ENCODE data around the gene CHN2.

CHN2 gene

GRCh38 chr7:29502133-29502532 lies 307.6 kb downstream of the CHN2 start:
- H3K56ac ChIP-seq (ENCODE audit: low read length) = no peak overlapping the region
- H3K27me3 ChIP-seq (ENCODE audit: insufficient read depth, low read length, poor library complexity) = no peaks in the 10 kb centered on the region
- no peak overlapping the region for H4K5ac ChIP-seq (ENCODE audit: low read length)
- no peak overlapping the region for H3K4me2 ChIP-seq (ENCODE audit: low read length)
- no peak overlapping the region for H3K23ac ChIP-seq (ENCODE audit: low read length)
- H4K8ac ChIP-seq (ENCODE audit: low read depth, low read length) = no peak overlapping the region
- H3K18ac ChIP-seq (ENCODE audit: low read length) = no peak overlapping the region
- H3K9ac ChIP-seq (ENCODE audit: low read length) = no peak overlapping the region
- no peaks in the 10 kb centered on the region for H3K36me3 ChIP-seq (ENCODE audit: control insufficient read depth, insufficient read depth, low read length)
- H3K79me2 ChIP-seq (ENCODE audit: control insufficient read depth, insufficient read depth, low read length) = no peaks in the 10 kb centered on the region
- H2BK15ac ChIP-seq (replicated peaks; ENCODE audit: low read depth) = no peak overlapping the region
- no peaks in the 10 kb centered on the region for H3K4me1 ChIP-seq (ENCODE audit: control insufficient read depth, low read depth, low read length)
- H3K4ac ChIP-seq (ENCODE audit: low read depth, low read length) = no peak overlapping the region
- no peak overlapping the region for H2BK5ac ChIP-seq (ENCODE audit: low read length)
- no peak overlapping the region for H2BK120ac ChIP-seq (ENCODE audit: low read depth, low read length)
- no peak for DNase-seq
- WGBS (ENCODE audit: extremely low coverage, insufficient coverage, low lambda C conversion rate) = no CpG with 5 or more reads among the region's 2 CpGs
- H3K79me1 ChIP-seq (ENCODE audit: low read length) = no peaks in the 10 kb centered on the region
- H3K27ac ChIP-seq (ENCODE audit: low read depth, low read length) = no peak overlapping the region
- no peak overlapping the region for H3K4me3 ChIP-seq (ENCODE audit: low read length)
- H2AK5ac ChIP-seq (ENCODE audit: low read length) = no peak overlapping the region

GRCh38 chr7:29505931-29506330 lies 311.4 kb downstream of the CHN2 start:
- H3K27me3 ChIP-seq (ENCODE audit: insufficient read depth, low read length, poor library complexity) = no peaks in the 10 kb centered on the region
- no peaks in the 10 kb centered on the region for H3K36me3 ChIP-seq (ENCODE audit: control insufficient read depth, insufficient read depth, low read length)
- H3K4me1 ChIP-seq (ENCODE audit: control insufficient read depth, low read depth, low read length) = no peaks in the 10 kb centered on the region
- no peak overlapping the region for H2BK5ac ChIP-seq (ENCODE audit: low read length)
- no peak overlapping the region for H3K4ac ChIP-seq (ENCODE audit: low read depth, low read length)
- H3K4me3 ChIP-seq (ENCODE audit: low read length) = no peak overlapping the region
- H4K8ac ChIP-seq (ENCODE audit: low read depth, low read length) = no peak overlapping the region
- WGBS (ENCODE audit: extremely low coverage, insufficient coverage, low lambda C conversion rate) = no CpG with 5 or more reads among the region's 4 CpGs
- no peak overlapping the region for H2AK5ac ChIP-seq (ENCODE audit: low read length)
- no peak overlapping the region for H3K27ac ChIP-seq (ENCODE audit: low read depth, low read length)
- H3K79me1 ChIP-seq (ENCODE audit: low read length) = no peaks in the 10 kb centered on the region
- H3K23ac ChIP-seq (ENCODE audit: low read length) = no peak overlapping the region
- H2BK15ac ChIP-seq (replicated peaks; ENCODE audit: low read depth) = no peak overlapping the region
- no peak overlapping the region for H3K4me2 ChIP-seq (ENCODE audit: low read length)
- H3K79me2 ChIP-seq (ENCODE audit: control insufficient read depth, insufficient read depth, low read length) = no peaks in the 10 kb centered on the region
- H3K18ac ChIP-seq (ENCODE audit: low read length) = no peak overlapping the region
- no peak overlapping the region for H3K9ac ChIP-seq (ENCODE audit: low read length)
- H4K5ac ChIP-seq (ENCODE audit: low read length) = no peak overlapping the region
- no peak overlapping the region for H3K56ac ChIP-seq (ENCODE audit: low read length)
- no peak overlapping the region for H2BK120ac ChIP-seq (ENCODE audit: low read depth, low read length)
- DNase-seq = no peak

DNA sequence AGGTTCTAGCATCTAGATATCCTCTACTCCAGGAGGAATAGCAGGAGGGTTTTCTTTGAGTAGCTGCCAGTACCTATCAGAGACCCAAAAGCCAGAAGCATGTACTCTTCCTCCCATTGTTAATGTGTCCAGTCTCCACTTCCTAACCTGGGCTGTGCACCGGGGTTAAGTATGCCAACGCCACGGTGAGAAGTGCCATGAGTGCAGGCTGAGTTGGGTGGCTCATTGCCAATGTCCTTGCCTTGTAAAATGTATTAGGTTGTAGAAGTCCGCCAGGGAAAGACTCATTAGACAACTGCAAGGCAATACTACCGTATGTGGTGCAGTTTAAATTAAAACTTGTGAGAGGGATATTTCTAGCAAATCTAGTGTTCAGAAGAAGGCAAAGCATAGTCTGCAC lies 314.0 kb downstream of the CHN2 start:
- Histone ChIP-seq H3K4me3 (ENCODE audit: low read length) (no peak overlapping the region), H3K4ac (ENCODE audit: low read depth, low read length) (no peak overlapping the region), H2BK120ac (ENCODE audit: low read depth, low read length) (no peak overlapping the region), H3K27me3 (ENCODE audit: insufficient read depth, low read length, poor library complexity) (no peaks in the 10 kb centered on the region), H3K56ac (ENCODE audit: low read length) (no peak overlapping the region), H2BK5ac (ENCODE audit: low read length) (no peak overlapping the region), H3K18ac (ENCODE audit: low read length) (no peak overlapping the region), H3K36me3 (ENCODE audit: control insufficient read depth, insufficient read depth, low read length) (no peaks in the 10 kb centered on the region), H2BK15ac (replicated peaks; ENCODE audit: low read depth) (no peak overlapping the region), H2AK5ac (ENCODE audit: low read length) (no peak overlapping the region), H3K79me2 (ENCODE audit: control insufficient read depth, insufficient read depth, low read length) (no peaks in the 10 kb centered on the region), H3K9ac (ENCODE audit: low read length) (no peak overlapping the region), H3K4me2 (ENCODE audit: low read length) (no peak overlapping the region), H3K23ac (ENCODE audit: low read length) (no peak overlapping the region), H4K8ac (ENCODE audit: low read depth, low read length) (no peak overlapping the region), H3K4me1 (ENCODE audit: control insufficient read depth, low read depth, low read length) (no peaks in the 10 kb centered on the region), H4K5ac (ENCODE audit: low read length) (no peak overlapping the region), H3K27ac (ENCODE audit: low read depth, low read length) (no peak overlapping the region), H3K79me1 (ENCODE audit: low read length) (no peaks in the 10 kb centered on the region)
- WGBS (ENCODE audit: extremely low coverage, insufficient coverage, low lambda C conversion rate) = no CpG with 5 or more reads among the region's 5 CpGs
- no peak for DNase-seq

DNA sequence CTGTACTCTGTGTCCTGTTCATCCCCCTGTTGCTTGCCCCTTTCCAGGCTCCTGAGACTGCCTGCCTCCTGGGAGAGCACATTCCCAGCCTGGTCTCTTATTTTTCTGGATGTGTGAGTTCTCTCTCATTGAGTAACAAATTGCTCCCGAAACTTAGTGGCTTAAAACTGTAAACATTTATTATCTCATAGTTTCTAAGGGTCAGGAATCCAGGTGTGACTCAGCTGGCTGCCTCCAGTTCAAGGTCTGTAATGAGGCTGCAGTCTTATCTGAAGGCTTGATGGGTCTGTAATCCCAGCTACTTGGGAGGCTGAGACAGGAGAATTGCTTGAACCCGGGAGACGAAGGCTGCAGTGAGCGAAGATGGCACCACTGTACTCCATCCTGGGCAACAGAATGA lies 315.5 kb downstream of the CHN2 start:
- Histone ChIP-seq H3K36me3 (ENCODE audit: control insufficient read depth, insufficient read depth, low read length) (no peaks in the 10 kb centered on the region), H3K27me3 (ENCODE audit: insufficient read depth, low read length, poor library complexity) (no peaks in the 10 kb centered on the region), H2BK15ac (replicated peaks; ENCODE audit: low read depth) (no peak overlapping the region), H3K79me1 (ENCODE audit: low read length) (no peaks in the 10 kb centered on the region), H2AK5ac (ENCODE audit: low read length) (no peak overlapping the region), H4K5ac (ENCODE audit: low read length) (no peak overlapping the region), H2BK120ac (ENCODE audit: low read depth, low read length) (no peak overlapping the region), H3K4me3 (ENCODE audit: low read length) (no peak overlapping the region), H3K27ac (ENCODE audit: low read depth, low read length) (no peak overlapping the region), H4K8ac (ENCODE audit: low read depth, low read length) (no peak overlapping the region), H3K4me2 (ENCODE audit: low read length) (no peak overlapping the region), H3K4ac (ENCODE audit: low read depth, low read length) (no peak overlapping the region), H3K18ac (ENCODE audit: low read length) (no peak overlapping the region), H3K4me1 (ENCODE audit: control insufficient read depth, low read depth, low read length) (no peaks in the 10 kb centered on the region), H2BK5ac (ENCODE audit: low read length) (no peak overlapping the region), H3K9ac (ENCODE audit: low read length) (no peak overlapping the region), H3K79me2 (ENCODE audit: control insufficient read depth, insufficient read depth, low read length) (no peaks in the 10 kb centered on the region), H3K23ac (ENCODE audit: low read length) (no peak overlapping the region), H3K56ac (ENCODE audit: low read length) (no peak overlapping the region)
- DNase-seq = no peak
- WGBS (ENCODE audit: extremely low coverage, insufficient coverage, low lambda C conversion rate) = no CpG with 5 or more reads among the region's 4 CpGs

- WGBS (ENCODE audit: extremely low coverage, insufficient coverage, low lambda C conversion rate) = no CpG with 5 or more reads among the region's 1 CpG
- Histone ChIP-seq H3K4me2 (ENCODE audit: low read length) (no peak overlapping the region), H3K18ac (ENCODE audit: low read length) (no peak overlapping the region)
Measured at GRCh38 chr7:29511337-29511736, 316.8 kb downstream of the CHN2 start.

GRCh38 chr7:29511851-29512250 lies 317.3 kb downstream of the CHN2 start:
- H3K23ac ChIP-seq (ENCODE audit: low read length) = no peak overlapping the region
- H3K4ac ChIP-seq (ENCODE audit: low read depth, low read length) = no peak overlapping the region
- H3K9ac ChIP-seq (ENCODE audit: low read length) = no peak overlapping the region
- no peak overlapping the region for H2BK120ac ChIP-seq (ENCODE audit: low read depth, low read length)
- no peaks in the 10 kb centered on the region for H3K79me1 ChIP-seq (ENCODE audit: low read length)
- no peak overlapping the region for H2BK5ac ChIP-seq (ENCODE audit: low read length)
- no peaks in the 10 kb centered on the region for H3K4me1 ChIP-seq (ENCODE audit: control insufficient read depth, low read depth, low read length)
- no peaks in the 10 kb centered on the region for H3K36me3 ChIP-seq (ENCODE audit: control insufficient read depth, insufficient read depth, low read length)
- no peak overlapping the region for H3K56ac ChIP-seq (ENCODE audit: low read length)
- no peak overlapping the region for H3K4me3 ChIP-seq (ENCODE audit: low read length)
- H2BK15ac ChIP-seq (replicated peaks; ENCODE audit: low read depth) = no peak overlapping the region
- WGBS (ENCODE audit: extremely low coverage, insufficient coverage, low lambda C conversion rate) = no CpG with 5 or more reads among the region's 8 CpGs
- no peak overlapping the region for H4K5ac ChIP-seq (ENCODE audit: low read length)
- no peak overlapping the region for H4K8ac ChIP-seq (ENCODE audit: low read depth, low read length)
- H3K4me2 ChIP-seq (ENCODE audit: low read length) = no peak overlapping the region
- no peak overlapping the region for H3K18ac ChIP-seq (ENCODE audit: low read length)
- H3K79me2 ChIP-seq (ENCODE audit: control insufficient read depth, insufficient read depth, low read length) = no peaks in the 10 kb centered on the region
- no peaks in the 10 kb centered on the region for H3K27me3 ChIP-seq (ENCODE audit: insufficient read depth, low read length, poor library complexity)
- no peak for DNase-seq
- H2AK5ac ChIP-seq (ENCODE audit: low read length) = no peak overlapping the region
- no peak overlapping the region for H3K27ac ChIP-seq (ENCODE audit: low read depth, low read length)

More at GRCh38 chr7:29511337-29511736, 316.8 kb downstream of the CHN2 start:
- H2BK5ac ChIP-seq (ENCODE audit: low read length) = no peak overlapping the region
- no peak overlapping the region for H3K23ac ChIP-seq (ENCODE audit: low read length)
- H3K4me1 ChIP-seq (ENCODE audit: control insufficient read depth, low read depth, low read length) = no peaks in the 10 kb centered on the region
- H3K4me3 ChIP-seq (ENCODE audit: low read length) = no peak overlapping the region
- no peak overlapping the region for H3K9ac ChIP-seq (ENCODE audit: low read length)
- DNase-seq = no peak
- no peak overlapping the region for H2BK120ac ChIP-seq (ENCODE audit: low read depth, low read length)
- no peaks in the 10 kb centered on the region for H3K79me1 ChIP-seq (ENCODE audit: low read length)
- no peak overlapping the region for H4K5ac ChIP-seq (ENCODE audit: low read length)
- no peaks in the 10 kb centered on the region for H3K79me2 ChIP-seq (ENCODE audit: control insufficient read depth, insufficient read depth, low read length)
- no peak overlapping the region for H2BK15ac ChIP-seq (replicated peaks; ENCODE audit: low read depth)
- no peak overlapping the region for H3K27ac ChIP-seq (ENCODE audit: low read depth, low read length)
- no peak overlapping the region for H2AK5ac ChIP-seq (ENCODE audit: low read length)
- no peak overlapping the region for H3K56ac ChIP-seq (ENCODE audit: low read length)
- no peaks in the 10 kb centered on the region for H3K36me3 ChIP-seq (ENCODE audit: control insufficient read depth, insufficient read depth, low read length)
- H3K4ac ChIP-seq (ENCODE audit: low read depth, low read length) = no peak overlapping the region
- H4K8ac ChIP-seq (ENCODE audit: low read depth, low read length) = no peak overlapping the region
- H3K27me3 ChIP-seq (ENCODE audit: insufficient read depth, low read length, poor library complexity) = no peaks in the 10 kb centered on the region

Data from mesendoderm (in vitro differentiated cells).